GM10248 (cell line): ENCODE data around the gene ATAD5.

Experiments used
- CTCF ChIA-PET: fragments of 300-600 bp; sonication (Branson Sonifier 250); formaldehyde crosslinking; extraction: SDS; loops from one replicate; lab custom pipeline; 2021; ENCODE audit warnings: antibody characterized with exemption; lab: Yijun Ruan, JAX
- POLR2A ChIA-PET: fragments of 350-650 bp; sonication (Branson Sonifier 250); formaldehyde crosslinking; extraction: SDS; loops from one replicate; lab custom pipeline; 2020; ENCODE audit warnings: antibody characterized with exemption; lab: Yijun Ruan, JAX
- DNase-seq: peaks from one replicate; pipeline ENCODE4 v3.0.0; 2012; ENCODE audit errors: extremely low spot score
- TF ChIP-seq, protein P1 (sequence below): IDR thresholded peaks from 2 replicates; pipeline ENCODE4 v1.5.1; 2012; ENCODE audit warnings: mild to moderate bottlenecking, low read depth; ENCODE audit errors: extremely low read depth, missing control alignments, control extremely low read depth

The ATAD5 gene

DNA sequence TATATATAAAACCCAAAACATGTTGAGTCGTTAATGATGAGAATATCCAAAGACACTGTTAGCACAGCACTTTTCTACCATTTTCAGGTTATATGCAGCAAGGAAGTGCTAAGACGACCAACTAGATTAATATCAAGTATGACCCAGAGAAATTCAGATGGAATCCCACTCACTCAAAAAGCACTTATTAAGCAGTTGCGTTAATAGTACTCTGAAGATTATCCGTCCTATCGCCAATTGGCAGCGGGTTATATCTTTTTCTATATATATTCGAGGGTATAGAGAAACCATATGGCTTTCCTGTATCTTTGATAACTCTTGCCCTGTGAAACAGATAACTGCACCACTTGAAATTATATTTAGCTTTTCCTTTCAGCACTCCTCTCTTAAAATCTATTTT lies 8.3 kb upstream of the ATAD5 start:
- CTCF ChIA-PET, result interaction anchor here (1.3 to 4.9 kb wide), 5 partner anchors 10 to 347 kb away, joined by 6 to 55 read pairs (median 16); partner anchors contain the start of gene GOSR1
- TF ChIP-seq, protein P1, sequence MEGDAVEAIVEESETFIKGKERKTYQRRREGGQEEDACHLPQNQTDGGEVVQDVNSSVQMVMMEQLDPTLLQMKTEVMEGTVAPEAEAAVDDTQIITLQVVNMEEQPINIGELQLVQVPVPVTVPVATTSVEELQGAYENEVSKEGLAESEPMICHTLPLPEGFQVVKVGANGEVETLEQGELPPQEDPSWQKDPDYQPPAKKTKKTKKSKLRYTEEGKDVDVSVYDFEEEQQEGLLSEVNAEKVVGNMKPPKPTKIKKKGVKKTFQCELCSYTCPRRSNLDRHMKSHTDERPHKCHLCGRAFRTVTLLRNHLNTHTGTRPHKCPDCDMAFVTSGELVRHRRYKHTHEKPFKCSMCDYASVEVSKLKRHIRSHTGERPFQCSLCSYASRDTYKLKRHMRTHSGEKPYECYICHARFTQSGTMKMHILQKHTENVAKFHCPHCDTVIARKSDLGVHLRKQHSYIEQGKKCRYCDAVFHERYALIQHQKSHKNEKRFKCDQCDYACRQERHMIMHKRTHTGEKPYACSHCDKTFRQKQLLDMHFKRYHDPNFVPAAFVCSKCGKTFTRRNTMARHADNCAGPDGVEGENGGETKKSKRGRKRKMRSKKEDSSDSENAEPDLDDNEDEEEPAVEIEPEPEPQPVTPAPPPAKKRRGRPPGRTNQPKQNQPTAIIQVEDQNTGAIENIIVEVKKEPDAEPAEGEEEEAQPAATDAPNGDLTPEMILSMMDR, result no peak
- no peak for DNase-seq
- POLR2A ChIA-PET, result no interaction called here

DNA sequence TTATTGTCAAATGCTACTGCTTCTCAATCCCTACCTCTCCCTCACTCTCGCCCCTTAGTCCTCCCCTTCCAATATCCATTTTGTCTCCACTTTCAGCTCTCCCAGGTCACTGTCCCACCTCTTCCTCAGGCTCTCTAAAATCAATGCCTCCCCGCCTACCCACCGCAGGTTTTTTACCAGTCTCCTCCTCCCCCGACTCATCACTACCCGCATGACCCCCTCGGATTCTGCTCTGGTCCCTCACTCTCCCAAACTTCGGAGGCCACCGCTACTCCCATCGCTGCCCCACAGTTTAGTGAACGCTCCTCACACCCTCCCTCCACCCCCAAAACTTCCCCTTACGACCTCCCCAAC lies 7.8 kb upstream of the ATAD5 start:
- TF ChIP-seq, protein P1, result no peak
- POLR2A ChIA-PET, result no interaction called here
- CTCF ChIA-PET, result interaction anchor here (0.6 to 4.9 kb wide), 17 partner anchors 9 to 698 kb away, joined by 3 to 55 read pairs (median 5); partner anchors contain the start of genes GOSR1 and RNF135
- DNase-seq, result no peak

DNA sequence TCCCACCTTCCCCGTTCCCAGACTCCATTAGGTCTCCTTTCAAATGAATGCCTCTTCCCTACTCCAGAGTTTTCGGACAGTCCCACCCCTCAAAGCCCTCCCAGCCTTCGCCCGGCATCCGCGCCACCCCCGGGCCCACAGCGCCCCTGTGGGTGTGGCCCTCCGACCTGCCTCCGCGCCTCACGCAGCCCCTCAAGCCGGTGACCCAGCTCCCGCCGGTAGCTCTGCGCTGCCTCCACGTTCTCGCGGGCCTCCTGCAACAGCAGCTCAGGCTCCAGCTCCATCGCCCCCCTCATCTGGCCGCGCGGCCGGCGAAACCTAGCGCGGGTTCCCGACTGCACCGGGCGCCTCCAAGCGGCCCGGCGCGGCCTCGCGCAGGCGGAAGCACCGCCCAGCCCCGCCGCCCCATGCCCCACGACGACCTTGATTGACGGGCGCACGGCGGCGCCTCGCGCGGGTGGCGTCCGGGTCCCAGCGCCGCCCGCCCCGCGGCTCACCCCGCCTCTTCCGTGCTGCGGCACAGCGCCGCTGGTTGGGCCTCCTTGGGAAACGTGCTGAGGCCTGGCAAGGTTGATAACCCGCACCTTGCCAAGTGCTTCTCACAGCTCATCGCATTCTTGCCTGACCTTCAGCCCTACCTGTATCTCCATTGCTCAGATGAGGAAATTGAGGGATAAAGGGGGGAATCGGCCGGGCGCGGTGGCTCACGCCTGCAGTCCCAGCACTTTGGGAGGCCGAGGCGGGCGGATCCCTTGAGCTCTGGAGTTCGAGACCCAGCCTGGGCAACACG lies 7.2 kb upstream of the ATAD5 start, which contains the start of gene CRLF3:
Gene CRLF3, minus strand, starts transcription at position 337 of the 790 bp plus-strand sequence. Its CDS starts 41 bp downstream, at position 296.
- POLR2A ChIA-PET, result no interaction called here
- CTCF ChIA-PET, result interaction anchor here (0.6 to 4.9 kb wide), 24 partner anchors 8 to 721 kb away, joined by 3 to 55 read pairs (median 5); partner anchors contain the start of genes GOSR1 and RNF135
- peak; percentile 97 for DNase-seq

DNA sequence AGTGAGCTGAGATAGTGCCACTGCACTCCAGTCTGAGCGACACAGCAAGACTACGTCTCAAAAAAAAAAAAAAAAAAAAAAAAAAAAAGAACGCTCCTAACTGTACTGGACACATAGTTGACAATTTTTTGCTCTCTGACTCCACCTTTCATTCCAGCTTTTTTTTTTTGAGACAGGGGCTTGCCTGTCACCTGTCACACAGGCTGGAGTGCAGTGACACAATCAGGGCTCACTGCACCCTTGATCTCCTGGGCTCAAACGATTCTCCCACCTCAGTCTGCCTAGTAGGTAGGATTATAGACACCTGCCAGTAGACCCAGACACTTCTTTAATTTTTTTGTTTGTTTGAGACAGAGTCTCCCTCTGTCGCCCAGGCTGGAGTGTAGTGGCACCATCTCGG lies 4.7 kb upstream of the ATAD5 start:
- POLR2A ChIA-PET, result no interaction called here
- no peak for DNase-seq
- CTCF ChIA-PET, result interaction anchor here (1.1 to 4.9 kb wide), 3 partner anchors 11 to 486 kb away, joined by 3 to 55 read pairs (median 3); no protein-coding TSS in a partner anchor
- TF ChIP-seq, protein P1, result no peak

More for the DNA sequence above, 7.2 kb upstream of the ATAD5 start, which contains the start of gene CRLF3:
- TF ChIP-seq, protein P1, result peak; percentile 36

DNA sequence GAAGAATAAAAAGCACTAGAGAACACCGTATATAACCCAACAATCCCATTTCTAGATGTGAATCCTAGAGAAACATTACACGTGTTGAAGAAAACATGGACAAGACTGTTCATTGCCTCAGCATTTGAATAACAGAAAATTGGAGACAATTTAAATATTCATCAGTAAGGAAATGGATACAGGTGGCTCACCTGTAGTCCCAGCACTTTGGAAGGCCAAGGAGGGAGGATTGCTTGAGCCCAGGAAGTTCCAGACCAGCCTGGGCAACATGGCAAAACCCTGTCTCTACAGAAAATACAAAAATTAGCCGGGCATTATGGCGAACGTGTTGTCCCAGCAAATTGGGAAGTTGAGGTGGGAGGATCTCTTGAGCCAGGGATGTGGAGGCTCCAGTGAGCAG lies 2.7 kb upstream of the ATAD5 start:
- CTCF ChIA-PET, result interaction anchor here (0.9 kb wide), 1 partner anchor 9 kb away, joined by 3 read pairs; no protein-coding TSS in a partner anchor
- TF ChIP-seq, protein P1, result no peak
- DNase-seq, result no peak
- POLR2A ChIA-PET, result no interaction called here

DNA sequence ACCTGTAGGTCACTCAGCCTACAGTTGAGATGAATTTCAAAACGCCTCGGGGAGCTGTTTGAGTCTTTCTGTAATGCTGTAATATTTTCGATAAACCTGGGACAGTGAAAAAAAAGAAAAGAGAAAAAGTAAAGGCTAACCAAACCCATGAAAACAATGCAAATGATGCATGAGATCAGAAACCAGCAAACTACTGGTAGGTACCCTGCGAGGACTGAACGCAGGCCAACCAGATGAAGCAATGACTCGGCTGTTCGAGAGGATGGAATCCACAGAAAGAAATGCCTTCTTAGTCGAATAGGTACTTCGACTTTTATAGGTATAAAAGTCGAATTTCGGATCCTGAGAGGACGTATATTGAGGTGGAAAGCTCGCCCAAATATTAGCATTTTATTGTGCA lies 509 bp upstream of the ATAD5 start:
- ChIA-PET CTCF (interaction anchor here (1.1 to 1.4 kb wide), 3 partner anchors 16 to 384 kb away, joined by 3 to 4 read pairs (median 3); no protein-coding TSS in a partner anchor), POLR2A (no interaction called here)
- TF ChIP-seq, protein P1, result no peak
- peak; percentile 30 for DNase-seq
